CD14-positive monocyte (primary cell): ENCODE results near the gene UFSP2. TPM values are rescaled to one million over a fixed set of nuclear protein-coding genes. Genes with fewer than 3 reads are reported as not detected.

ENCODE experiments used
- DNase-seq, 3 donors: peaks; one replicate each; pipeline ENCODE4 v3.0.0-alpha.2; 2011 to 2022
- H2AFZ ChIP-seq: 2 replicates; pipeline ENCODE4 v1.6.0; 2012; ENCODE audit warnings: mild to moderate bottlenecking, low read depth, low read length, inconsistent platforms; ENCODE audit not compliant: insufficient read depth, poor library complexity, severe bottlenecking
- H3K27ac ChIP-seq, 2 donors: 1 replicate in 1 of 2; 2 replicates in 1 of 2; pipeline ENCODE4 v1.5.1; 2012 to 2013; ENCODE audit warnings: low read length in 2 of 2, control low read depth in 1 of 2, inconsistent platforms in 1 of 2, low read depth in 1 of 2, mild to moderate bottlenecking in 1 of 2
- H3K27me3 ChIP-seq, 2 donors: one replicate each; pipeline versions ENCODE4 v1.6.0 to v1.6.1; 2011 to 2013; ENCODE audit warnings: low read length in 2 of 2; ENCODE audit not compliant: control insufficient read depth in 2 of 2, insufficient read depth in 2 of 2
- H3K36me3 ChIP-seq, 2 donors: replicated peaks in 1 of 2; 1 replicate in 1 of 2; 2 replicates in 1 of 2; pipeline versions ENCODE4 v1.5.1 to v1.6.1; 2012 to 2013; ENCODE audit warnings: low read length in 2 of 2, control low read depth in 1 of 2, inconsistent platforms in 1 of 2, mild to moderate bottlenecking in 1 of 2; ENCODE audit not compliant: insufficient read depth in 2 of 2, control insufficient read depth in 1 of 2
- H3K4me1 ChIP-seq, 2 donors: 1 replicate in 1 of 2; 2 replicates in 1 of 2; pipeline versions ENCODE4 v1.5.1 to v1.6.1; 2012 to 2013; ENCODE audit warnings: low read length in 2 of 2, control low read depth in 1 of 2, inconsistent platforms in 1 of 2, mild to moderate bottlenecking in 1 of 2, moderate library complexity in 1 of 2; ENCODE audit not compliant: insufficient read depth in 2 of 2, control insufficient read depth in 1 of 2
- H3K4me2 ChIP-seq: replicated peaks from 2 replicates; pipeline ENCODE3; 2012; ENCODE audit warnings: low read length, moderate library complexity, mild to moderate bottlenecking; ENCODE audit not compliant: poor library complexity, severe bottlenecking; ENCODE audit errors: extremely low read depth
- H3K4me3 ChIP-seq, 3 experiments: fragments of 200-600 bp in 1 of 3; sonication (generic) in 1 of 3; replicated peaks in 1 of 3; 1 replicate in 2 of 3; 2 replicates in 1 of 3; pipeline ENCODE4 v1.5.1; 2011 to 2013; ENCODE audit warnings: low read length in 3 of 3, mild to moderate bottlenecking in 3 of 3, control low read depth in 2 of 3, low read depth in 2 of 3, inconsistent platforms in 1 of 3, moderate library complexity in 1 of 3
- H3K79me2 ChIP-seq: 2 replicates; pipeline ENCODE4 v1.6.0; 2012; ENCODE audit warnings: mild to moderate bottlenecking, control low read depth, inconsistent platforms, low read length, moderate library complexity; ENCODE audit not compliant: insufficient read depth
- H3K9ac ChIP-seq: 2 replicates; pipeline ENCODE4 v1.6.0; 2017; ENCODE audit warnings: low read length, mild to moderate bottlenecking; ENCODE audit not compliant: insufficient read depth, poor library complexity, severe bottlenecking
- H3K9me3 ChIP-seq, 2 donors: replicated peaks in 1 of 2; 1 replicate in 1 of 2; 2 replicates in 1 of 2; pipeline versions ENCODE4 v1.5.1 to v1.6.1; 2012 to 2013; ENCODE audit warnings: low read length in 2 of 2, control low read depth in 1 of 2; ENCODE audit not compliant: control insufficient read depth in 1 of 2, insufficient read depth in 1 of 2
- H4K20me1 ChIP-seq: 2 replicates; pipeline ENCODE4 v1.6.0; 2012; ENCODE audit warnings: mild to moderate bottlenecking, low read length, control low read depth, moderate library complexity; ENCODE audit not compliant: insufficient read depth
- H3K27ac Mint-ChIP-seq, 7 donors: one replicate each; pipeline ENCODE4 v1.8.0; 2020; ENCODE audit warnings: mild to moderate bottlenecking in 7 of 7, mixed read lengths in 7 of 7, moderate library complexity in 6 of 7, inconsistent platforms in 2 of 7
- H3K27me3 Mint-ChIP-seq, 3 donors: one replicate each; pipeline ENCODE4 v1.8.0; 2021 to 2022; ENCODE audit warnings: low read depth in 3 of 3, mild to moderate bottlenecking in 3 of 3, mixed read lengths in 3 of 3, moderate library complexity in 3 of 3, inconsistent platforms in 1 of 3
- H3K36me3 Mint-ChIP-seq, 2 donors: one replicate each; pipeline ENCODE4 v1.8.0; 2020; ENCODE audit warnings: mixed read lengths in 2 of 2, inconsistent platforms in 1 of 2, mild to moderate bottlenecking in 1 of 2
- H3K4me1 Mint-ChIP-seq: one replicate; pipeline ENCODE4 v1.8.0; 2020; ENCODE audit warnings: mild to moderate bottlenecking, mixed read lengths
- H3K4me3 Mint-ChIP-seq, 2 donors: one replicate each; pipeline ENCODE4 v1.8.0; 2020; ENCODE audit warnings: mild to moderate bottlenecking in 2 of 2, mixed read lengths in 2 of 2, moderate library complexity in 1 of 2
- H3K9me3 Mint-ChIP-seq, 7 donors: one replicate each; pipeline ENCODE4 v1.8.0; 2020 to 2022; ENCODE audit warnings: mixed read lengths in 7 of 7, mild to moderate bottlenecking in 6 of 7, moderate library complexity in 6 of 7, inconsistent platforms in 2 of 7
- CTCF ChIP-seq: fragments of 200-600 bp; IDR thresholded peaks from one replicate; pipeline ENCODE4 v1.8.0; 2022; ENCODE audit warnings: antibody characterized with exemption, mild to moderate bottlenecking
- WGBS: methylation state at CpG from one replicate; pipeline ENCODE4 v1.1.5; 2013; ENCODE audit warnings: missing lambda C conversion rate; ENCODE audit not compliant: insufficient coverage; 5-methylcytosine and 5-hydroxymethylcytosine counted together
- intact Hi-C, 2 donors: fragments of 100-400 bp; cut with micrococcal nuclease; formaldehyde crosslinking; loops; one replicate each; pipeline versions ENCODE4 v1.15.0 to v1.15.1; 2023
- polyA plus RNA-seq, 3 donors: library from polyadenylated mRNA; depleted of rRNA in 1 of 3; unstranded in 2 of 3; stranded (reverse) in 1 of 3; fragments of 300-500 nt in 2 of 3; fragments of >200 nt in 1 of 3; fragmentation: Illumina TruSeq in 2 of 3; gene quantifications; 1 replicate in 2 of 3; 2 replicates in 1 of 3; pipeline ENCODE4 v1.2.3, GENCODE V29; 2012 to 2021

UFSP2 gene
- polyA plus RNA-seq, 3 donors, result 6.8 to 23.5 (median 13.8) TPM

- no peaks in the 10 kb centered on the region for H3K36me3 ChIP-seq
- H3K4me2 ChIP-seq, result peak overlapping the region; percentile 40
- DNase-seq, result no peak
- H3K4me1 ChIP-seq, result peaks cover 10 to 11% of the 10 kb centered on the region in 2 donors
- peak overlapping the region; percentile 10 for H2AFZ ChIP-seq
- TF ChIP-seq CTCF, result no peak
- no peaks in the 10 kb centered on the region for H4K20me1 ChIP-seq
- H3K27ac ChIP-seq, result no peak overlapping the region
- peaks cover 1 to 3% of the 10 kb centered on the region in 2 donors for H3K36me3 Mint-ChIP-seq
- H3K27me3 Mint-ChIP-seq, result peaks cover 57 to 73% (median 62%) of the 10 kb centered on the region in 3 donors
- peak overlapping the region in 1 of 7 donors; percentile 43 for H3K27ac Mint-ChIP-seq
- H3K9me3 ChIP-seq, result peaks cover 0 to 10% of the 10 kb centered on the region in 2 donors
- peaks cover 10% of the 10 kb centered on the region for H3K4me1 Mint-ChIP-seq
- peak overlapping the region; percentile 66 to 73 for H3K4me3 Mint-ChIP-seq
- peaks cover 33 to 63% of the 10 kb centered on the region in 2 donors for H3K27me3 ChIP-seq
- H3K79me2 ChIP-seq, result no peaks in the 10 kb centered on the region
- intact Hi-C loops, result no loop called here
- no peak overlapping the region for H3K9ac ChIP-seq
- peak overlapping the region in 1 of 3 experiments; percentile 26 for H3K4me3 ChIP-seq
- 2% methylated on average over 19 of the region's 41 CpGs for WGBS
- peaks cover 0 to 24% (median 10%) of the 10 kb centered on the region in 7 donors for H3K9me3 Mint-ChIP-seq
Measured at GRCh38 chr4:185470501-185471195, 44.9 kb upstream of the UFSP2 start.

- Histone ChIP-seq H2AFZ (no peak overlapping the region), H3K36me3 (no peaks in the 10 kb centered on the region), H3K4me1 (peaks cover 10 to 11% of the 10 kb centered on the region in 2 donors), H3K4me3 (no peak overlapping the region), H3K27ac (no peak overlapping the region), H3K79me2 (no peaks in the 10 kb centered on the region), H3K27me3 (peaks cover 35 to 69% of the 10 kb centered on the region in 2 donors), H3K4me2 (no peak overlapping the region), H4K20me1 (no peaks in the 10 kb centered on the region), H3K9ac (no peak overlapping the region), H3K9me3 (peaks cover 0 to 10% of the 10 kb centered on the region in 2 donors)
- H3K4me3 Mint-ChIP-seq, result peak overlapping the region in 1 of 2 donors; percentile 54
- TF ChIP-seq CTCF, result no peak
- 82% methylated on average over 3 of the region's 9 CpGs for WGBS
- peaks cover 1 to 3% of the 10 kb centered on the region in 2 donors for H3K36me3 Mint-ChIP-seq
- H3K27ac Mint-ChIP-seq, result peak overlapping the region in 1 of 7 donors; percentile 32
- no peak for DNase-seq
- intact Hi-C loops, result no loop called here
- H3K27me3 Mint-ChIP-seq, result peaks cover 56 to 69% (median 61%) of the 10 kb centered on the region in 3 donors
- H3K9me3 Mint-ChIP-seq, result peaks cover 0 to 24% (median 10%) of the 10 kb centered on the region in 7 donors
- H3K4me1 Mint-ChIP-seq, result peaks cover 10% of the 10 kb centered on the region
Measured at GRCh38 chr4:185469580-185470154, 43.9 kb upstream of the UFSP2 start.
